ENCODE measurements around the gene CPLX3.

The CPLX3 gene

GRCh38 chr15:74817370-74817737 is 9.1 kb upstream of the CPLX3 start:
- TF ChIP-seq, protein P1, sequence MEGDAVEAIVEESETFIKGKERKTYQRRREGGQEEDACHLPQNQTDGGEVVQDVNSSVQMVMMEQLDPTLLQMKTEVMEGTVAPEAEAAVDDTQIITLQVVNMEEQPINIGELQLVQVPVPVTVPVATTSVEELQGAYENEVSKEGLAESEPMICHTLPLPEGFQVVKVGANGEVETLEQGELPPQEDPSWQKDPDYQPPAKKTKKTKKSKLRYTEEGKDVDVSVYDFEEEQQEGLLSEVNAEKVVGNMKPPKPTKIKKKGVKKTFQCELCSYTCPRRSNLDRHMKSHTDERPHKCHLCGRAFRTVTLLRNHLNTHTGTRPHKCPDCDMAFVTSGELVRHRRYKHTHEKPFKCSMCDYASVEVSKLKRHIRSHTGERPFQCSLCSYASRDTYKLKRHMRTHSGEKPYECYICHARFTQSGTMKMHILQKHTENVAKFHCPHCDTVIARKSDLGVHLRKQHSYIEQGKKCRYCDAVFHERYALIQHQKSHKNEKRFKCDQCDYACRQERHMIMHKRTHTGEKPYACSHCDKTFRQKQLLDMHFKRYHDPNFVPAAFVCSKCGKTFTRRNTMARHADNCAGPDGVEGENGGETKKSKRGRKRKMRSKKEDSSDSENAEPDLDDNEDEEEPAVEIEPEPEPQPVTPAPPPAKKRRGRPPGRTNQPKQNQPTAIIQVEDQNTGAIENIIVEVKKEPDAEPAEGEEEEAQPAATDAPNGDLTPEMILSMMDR (IDR thresholded peaks at IDR 0.05; ENCODE audit: poor library complexity, severe bottlenecking): peak; percentile 60
- Histone ChIP-seq H3K36me3 (ENCODE audit: low read depth) (no peaks in the 10 kb centered on the region), H3K27ac (ENCODE audit: poor library complexity, severe bottlenecking) (peak overlapping the region; percentile 32), H3K9me3 (ENCODE audit: severe bottlenecking) (no peaks in the 10 kb centered on the region), H3K4me1 (ENCODE audit: insufficient read depth, poor library complexity, severe bottlenecking) (peaks cover 21% of the 10 kb centered on the region), H3K27me3 (ENCODE audit: insufficient read depth, poor library complexity, severe bottlenecking) (no peaks in the 10 kb centered on the region), H3K4me3 (ENCODE audit: severe bottlenecking) (no peak overlapping the region)
- ATAC-seq (ENCODE audit: low read depth): peak; percentile 70
- no peak for DNase-seq (ENCODE audit: low spot score)

DNA sequence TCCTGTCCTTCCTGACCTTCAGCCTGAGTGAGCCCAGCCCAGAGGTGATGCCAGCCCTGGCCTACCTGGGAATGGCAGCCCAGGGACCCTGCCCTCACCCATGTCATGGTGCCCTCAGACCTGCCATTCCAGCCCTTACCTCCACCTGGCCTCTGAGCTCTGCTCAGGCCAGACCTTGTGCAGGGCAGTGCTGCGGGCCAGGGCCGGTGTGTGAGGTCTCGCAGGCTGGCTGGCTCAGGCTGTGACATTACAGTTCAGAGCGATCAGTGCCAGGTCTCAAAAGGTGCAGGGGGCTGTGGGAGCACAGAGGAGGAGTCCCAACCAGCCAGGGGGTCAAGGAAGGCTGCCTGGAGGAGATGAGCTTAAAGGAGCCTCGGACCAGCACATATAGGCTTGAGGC is 6.4 kb upstream of the CPLX3 start:
- TF ChIP-seq, protein P1 (IDR thresholded peaks at IDR 0.05; ENCODE audit: poor library complexity, severe bottlenecking): no peak
- peaks cover 21% of the 10 kb centered on the region for H3K4me1 ChIP-seq (ENCODE audit: insufficient read depth, poor library complexity, severe bottlenecking)
- no peak overlapping the region for H3K27ac ChIP-seq (ENCODE audit: poor library complexity, severe bottlenecking)

DNA sequence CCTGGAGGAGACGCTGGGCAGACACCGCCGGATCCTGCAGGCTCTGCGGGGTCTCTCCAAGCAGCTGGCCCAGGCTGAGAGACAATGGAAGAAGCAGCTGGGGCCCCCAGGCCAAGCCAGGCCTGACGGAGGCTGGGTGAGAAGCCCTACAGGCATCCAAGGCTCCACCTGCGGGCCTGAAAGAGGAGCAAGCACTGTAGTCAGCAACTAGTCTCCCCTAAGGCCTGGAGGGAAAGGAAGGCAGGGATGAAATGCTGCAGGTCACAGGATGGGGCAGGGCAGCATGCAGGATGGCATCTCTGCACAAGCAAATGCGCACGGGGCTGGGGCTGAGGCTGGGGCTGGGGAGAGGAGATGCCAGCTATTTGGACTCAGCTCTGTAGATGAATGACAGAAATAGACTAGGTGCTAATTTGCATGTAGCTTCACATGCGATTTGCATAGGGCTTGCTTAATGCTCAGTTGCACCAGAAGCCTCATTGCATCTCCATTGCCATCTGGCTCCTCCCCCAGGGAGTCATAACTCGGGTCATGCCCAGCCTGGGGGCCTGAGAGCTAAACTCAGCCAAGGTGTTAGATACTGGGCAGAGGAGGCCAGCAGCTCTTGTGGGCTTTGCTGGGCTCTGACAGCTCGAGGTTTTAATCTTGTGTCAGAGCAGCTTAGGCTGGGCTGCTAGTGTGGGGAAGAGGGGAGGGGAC is 5.2 kb upstream of the CPLX3 start:
- Histone ChIP-seq H3K27me3 (ENCODE audit: insufficient read depth, poor library complexity, severe bottlenecking) (no peaks in the 10 kb centered on the region), H3K4me3 (ENCODE audit: severe bottlenecking) (no peak overlapping the region), H3K9me3 (ENCODE audit: severe bottlenecking) (no peaks in the 10 kb centered on the region), H3K4me1 (ENCODE audit: insufficient read depth, poor library complexity, severe bottlenecking) (peaks cover 21% of the 10 kb centered on the region), H3K36me3 (ENCODE audit: low read depth) (no peaks in the 10 kb centered on the region), H3K27ac (ENCODE audit: poor library complexity, severe bottlenecking) (no peak overlapping the region)
- TF ChIP-seq, protein P1 (IDR thresholded peaks at IDR 0.05; ENCODE audit: poor library complexity, severe bottlenecking): no peak
- DNase-seq (ENCODE audit: low spot score) (no peak), ATAC-seq (ENCODE audit: low read depth) (no peak)

More for the DNA sequence above, 6.4 kb upstream of the CPLX3 start:
- DNase-seq (ENCODE audit: low spot score) (no peak), ATAC-seq (ENCODE audit: low read depth) (no peak)
- no peak overlapping the region for H3K4me3 ChIP-seq (ENCODE audit: severe bottlenecking)
- no peaks in the 10 kb centered on the region for H3K36me3 ChIP-seq (ENCODE audit: low read depth)
- H3K9me3 ChIP-seq (ENCODE audit: severe bottlenecking): no peaks in the 10 kb centered on the region
- no peaks in the 10 kb centered on the region for H3K27me3 ChIP-seq (ENCODE audit: insufficient read depth, poor library complexity, severe bottlenecking)

DNA sequence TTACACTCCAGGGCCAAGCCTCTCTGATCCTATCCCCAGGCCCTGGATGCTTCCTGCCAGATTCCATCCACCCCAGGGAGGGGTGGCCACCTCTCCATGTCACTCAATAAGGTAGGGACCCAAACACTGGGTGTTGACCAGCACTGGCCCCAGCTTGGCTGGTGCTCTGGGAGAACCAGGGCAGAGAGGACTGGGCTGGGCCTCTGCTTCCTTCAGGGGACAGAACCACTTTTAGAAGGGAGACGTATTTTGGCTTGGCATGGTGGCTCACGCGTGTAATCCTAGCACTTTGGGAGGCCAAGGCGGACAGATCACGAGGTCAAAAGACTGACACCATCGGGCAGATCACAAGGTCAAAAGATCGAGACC is 4.7 kb upstream of the CPLX3 start:
- ATAC-seq (ENCODE audit: low read depth) (no peak), DNase-seq (ENCODE audit: low spot score) (no peak)
- H3K9me3 ChIP-seq (ENCODE audit: severe bottlenecking): no peaks in the 10 kb centered on the region
- H3K27me3 ChIP-seq (ENCODE audit: insufficient read depth, poor library complexity, severe bottlenecking): peaks cover 3% of the 10 kb centered on the region
- H3K4me3 ChIP-seq (ENCODE audit: severe bottlenecking): no peak overlapping the region
- H3K36me3 ChIP-seq (ENCODE audit: low read depth): no peaks in the 10 kb centered on the region
- H3K27ac ChIP-seq (ENCODE audit: poor library complexity, severe bottlenecking): no peak overlapping the region
- TF ChIP-seq, protein P1 (IDR thresholded peaks at IDR 0.05; ENCODE audit: poor library complexity, severe bottlenecking): no peak
- H3K4me1 ChIP-seq (ENCODE audit: insufficient read depth, poor library complexity, severe bottlenecking): peaks cover 20% of the 10 kb centered on the region

- Histone ChIP-seq H3K27ac (ENCODE audit: poor library complexity, severe bottlenecking) (no peak overlapping the region), H3K27me3 (ENCODE audit: insufficient read depth, poor library complexity, severe bottlenecking) (peaks cover 8% of the 10 kb centered on the region), H3K4me1 (ENCODE audit: insufficient read depth, poor library complexity, severe bottlenecking) (peaks cover 16% of the 10 kb centered on the region), H3K4me3 (ENCODE audit: severe bottlenecking) (no peak overlapping the region), H3K9me3 (ENCODE audit: severe bottlenecking) (no peaks in the 10 kb centered on the region), H3K36me3 (ENCODE audit: low read depth) (no peaks in the 10 kb centered on the region)
- DNase-seq (ENCODE audit: low spot score) (no peak), ATAC-seq (ENCODE audit: low read depth) (no peak)
- TF ChIP-seq, protein P1 (IDR thresholded peaks at IDR 0.05; ENCODE audit: poor library complexity, severe bottlenecking): no peak
Measured at GRCh38 chr15:74822233-74822632, 4.2 kb upstream of the CPLX3 start.
